HEK293T (cell line): Measurements from ENCODE around the gene C3orf22.
A peak's percentile ranks its signal among the peaks of the same experiment; 100 is the strongest.

Source experiments
- CTCF ChIA-PET: fragments of 350-600 bp; formaldehyde crosslinking; extraction: SDS; loops from one replicate; lab custom pipeline; 2021; ENCODE audit warnings: antibody characterized with exemption, inconsistent platforms; lab: Yijun Ruan, JAX
- POLR2A ChIA-PET: fragments of 350-600 bp; formaldehyde crosslinking; extraction: SDS; loops from one replicate; lab custom pipeline; 2020; ENCODE audit warnings: antibody characterized with exemption, inconsistent platforms; lab: Yijun Ruan, JAX
- DNase-seq: peaks from one replicate; pipeline ENCODE4 v3.0.0; 2012; ENCODE audit warnings: mixed read lengths; ENCODE audit errors: extremely low spot score
- ARNT ChIP-seq: fragments of 450-650 bp; IDR thresholded peaks from 2 replicates; pipeline ENCODE4 v1.6.1; 2017; ENCODE audit warnings: mild to moderate bottlenecking
- BHLHE40 ChIP-seq: fragments of 450-650 bp; IDR thresholded peaks from 2 replicates; pipeline ENCODE4 v1.6.1; 2016; ENCODE audit warnings: mild to moderate bottlenecking, moderate library complexity, borderline replicate concordance
- CTBP1 ChIP-seq: fragments of 450-650 bp; IDR thresholded peaks from 2 replicates; pipeline ENCODE4 v1.6.1; 2016; ENCODE audit warnings: borderline replicate concordance
- ELF4 ChIP-seq: fragments of 450-650 bp; IDR thresholded peaks from 2 replicates; pipeline ENCODE4 v1.6.1; 2017; ENCODE audit warnings: antibody characterized with exemption
- FOXA1 ChIP-seq: fragments of 450-650 bp; IDR thresholded peaks from 2 replicates; pipeline ENCODE4 v1.6.1; 2016; ENCODE audit warnings: mild to moderate bottlenecking
- FOXK2 ChIP-seq: fragments of 450-650 bp; IDR thresholded peaks from 2 replicates; pipeline ENCODE4 v1.6.1; 2016; ENCODE audit warnings: mild to moderate bottlenecking
- FOXM1 ChIP-seq: fragments of 450-650 bp; IDR thresholded peaks from 2 replicates; pipeline ENCODE4 v1.6.1; 2017; ENCODE audit warnings: mild to moderate bottlenecking, borderline replicate concordance
- HDGF ChIP-seq: fragments of 450-650 bp; IDR thresholded peaks from 2 replicates; pipeline ENCODE4 v1.6.1; 2017; ENCODE audit warnings: antibody characterized with exemption, borderline replicate concordance
- L3MBTL2 ChIP-seq: fragments of 450-650 bp; conservative IDR thresholded peaks from 2 replicates; pipeline ENCODE4 v1.6.1; 2016; ENCODE audit warnings: mild to moderate bottlenecking
- LEF1 ChIP-seq: fragments of 450-650 bp; IDR thresholded peaks from 2 replicates; pipeline ENCODE4 v1.6.1; 2017; ENCODE audit warnings: mild to moderate bottlenecking, borderline replicate concordance
- NFRKB ChIP-seq: fragments of 450-650 bp; IDR thresholded peaks from 2 replicates; pipeline ENCODE4 v1.6.1; 2016; ENCODE audit warnings: mild to moderate bottlenecking, moderate library complexity
- SP1 ChIP-seq: fragments of 450-650 bp; IDR thresholded peaks from 2 replicates; pipeline ENCODE4 v1.6.1; 2017
- SUZ12 ChIP-seq: fragments of 450-650 bp; IDR thresholded peaks from 2 replicates; pipeline ENCODE4 v1.6.1; 2016; ENCODE audit warnings: mild to moderate bottlenecking
- TARDBP ChIP-seq: fragments of 450-650 bp; IDR thresholded peaks from 2 replicates; pipeline ENCODE4 v1.6.1; 2016
- ZNF384 ChIP-seq: fragments of 450-650 bp; IDR thresholded peaks from 2 replicates; pipeline ENCODE4 v1.6.1; 2016
- TF ChIP-seq, protein P1 (sequence below): fragments of 450-650 bp; IDR thresholded peaks from 2 replicates; pipeline ENCODE4 v1.6.1; 2016

The C3orf22 gene

DNA sequence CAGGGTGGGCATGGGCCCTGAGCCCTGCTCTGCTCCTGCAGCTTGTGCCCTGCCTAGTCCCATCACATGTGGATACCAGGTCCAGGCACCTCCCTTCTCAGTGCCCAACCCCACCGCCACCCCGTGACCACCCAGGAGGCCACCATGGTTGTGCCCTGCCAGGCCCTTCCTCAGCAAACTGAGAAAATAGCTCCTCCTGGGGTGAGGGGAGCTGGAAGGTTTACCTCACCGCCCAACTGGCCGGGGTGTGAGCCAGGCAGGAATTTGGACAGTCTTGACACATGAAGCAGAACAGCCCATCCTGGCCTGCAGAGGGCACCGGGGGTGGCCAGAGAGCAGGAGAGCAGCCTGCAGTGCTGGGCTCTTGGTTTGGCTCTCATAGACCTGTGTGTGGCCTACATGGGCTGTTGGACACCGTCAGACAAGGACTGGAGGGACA is 11.4 kb upstream of the C3orf22 start:
- DNase-seq, result peak; percentile 10
- POLR2A ChIA-PET, result no interaction called here
- CTCF ChIA-PET, result no interaction called here
- no peak for TF ChIP-seq L3MBTL2
- no peak for TF ChIP-seq LEF1
- no peak for TF ChIP-seq ARNT
- no peak for TF ChIP-seq SP1
- no peak for TF ChIP-seq FOXK2
- TF ChIP-seq SUZ12, result no peak
- TF ChIP-seq CTBP1, result no peak
- TF ChIP-seq, protein P1, sequence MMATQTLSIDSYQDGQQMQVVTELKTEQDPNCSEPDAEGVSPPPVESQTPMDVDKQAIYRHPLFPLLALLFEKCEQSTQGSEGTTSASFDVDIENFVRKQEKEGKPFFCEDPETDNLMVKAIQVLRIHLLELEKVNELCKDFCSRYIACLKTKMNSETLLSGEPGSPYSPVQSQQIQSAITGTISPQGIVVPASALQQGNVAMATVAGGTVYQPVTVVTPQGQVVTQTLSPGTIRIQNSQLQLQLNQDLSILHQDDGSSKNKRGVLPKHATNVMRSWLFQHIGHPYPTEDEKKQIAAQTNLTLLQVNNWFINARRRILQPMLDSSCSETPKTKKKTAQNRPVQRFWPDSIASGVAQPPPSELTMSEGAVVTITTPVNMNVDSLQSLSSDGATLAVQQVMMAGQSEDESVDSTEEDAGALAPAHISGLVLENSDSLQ, result no peak

DNA sequence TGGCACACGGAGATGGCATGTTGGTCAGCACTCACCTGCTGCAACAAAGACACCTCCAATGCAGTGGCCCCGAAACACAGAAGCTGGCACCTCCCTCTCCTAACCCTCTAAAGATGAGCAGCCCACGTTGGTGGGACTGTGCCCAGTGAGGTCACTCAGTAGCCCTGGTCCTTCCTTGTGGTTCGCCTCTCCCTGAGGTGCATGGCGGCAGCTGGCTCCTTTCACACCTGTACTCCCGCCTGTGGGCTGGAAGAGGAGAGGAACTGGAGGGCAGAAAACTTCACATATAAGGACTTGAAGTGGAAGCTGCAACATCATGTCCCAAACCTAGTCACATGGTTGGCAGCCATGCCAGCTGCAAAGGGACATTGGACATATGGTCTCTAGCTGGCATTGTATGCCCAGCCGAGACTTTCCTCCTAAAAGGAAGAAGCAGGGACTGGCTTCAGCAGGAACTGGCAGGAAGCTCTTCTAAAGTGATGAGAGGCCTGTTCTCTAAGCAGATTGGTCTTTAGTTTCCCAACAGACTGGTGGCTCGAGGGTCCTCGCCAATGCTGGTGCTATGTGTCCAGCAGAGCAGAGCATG is 10.8 kb upstream of the C3orf22 start:
- DNase-seq, result no peak
- POLR2A ChIA-PET, result no interaction called here
- TF ChIP-seq LEF1 (no peak), FOXK2 (no peak), L3MBTL2 (no peak), HDGF (no peak), TARDBP (no peak), SP1 (no peak), ARNT (no peak), FOXM1 (no peak), ELF4 (no peak), BHLHE40 (no peak), FOXA1 (no peak), ZNF384 (no peak)
- CTCF ChIA-PET, result no interaction called here

- ChIA-PET POLR2A (no interaction called here), CTCF (no interaction called here)
- TF ChIP-seq CTBP1, result no peak
- TF ChIP-seq BHLHE40, result no peak
- no peak for TF ChIP-seq HDGF
- TF ChIP-seq, protein P1, result no peak
- TF ChIP-seq FOXM1, result no peak
- TF ChIP-seq SP1, result no peak
- no peak for TF ChIP-seq ARNT
- no peak for TF ChIP-seq ELF4
- TF ChIP-seq NFRKB, result no peak
- DNase-seq, result no peak
Measured at GRCh38 chr3:126568776-126569342, 10.1 kb upstream of the C3orf22 start.

- TF ChIP-seq LEF1 (no peak), CTBP1 (no peak), L3MBTL2 (no peak), FOXM1 (no peak), ARNT (no peak), SP1 (no peak), TARDBP (no peak), HDGF (no peak), BHLHE40 (no peak), SUZ12 (no peak), NFRKB (no peak), ZNF384 (no peak)
- TF ChIP-seq, protein P1, result no peak
- ChIA-PET CTCF (no interaction called here), POLR2A (no interaction called here)
- peak; percentile 6 for DNase-seq
Measured at GRCh38 chr3:126567696-126568438, 9.1 kb upstream of the C3orf22 start.

DNA sequence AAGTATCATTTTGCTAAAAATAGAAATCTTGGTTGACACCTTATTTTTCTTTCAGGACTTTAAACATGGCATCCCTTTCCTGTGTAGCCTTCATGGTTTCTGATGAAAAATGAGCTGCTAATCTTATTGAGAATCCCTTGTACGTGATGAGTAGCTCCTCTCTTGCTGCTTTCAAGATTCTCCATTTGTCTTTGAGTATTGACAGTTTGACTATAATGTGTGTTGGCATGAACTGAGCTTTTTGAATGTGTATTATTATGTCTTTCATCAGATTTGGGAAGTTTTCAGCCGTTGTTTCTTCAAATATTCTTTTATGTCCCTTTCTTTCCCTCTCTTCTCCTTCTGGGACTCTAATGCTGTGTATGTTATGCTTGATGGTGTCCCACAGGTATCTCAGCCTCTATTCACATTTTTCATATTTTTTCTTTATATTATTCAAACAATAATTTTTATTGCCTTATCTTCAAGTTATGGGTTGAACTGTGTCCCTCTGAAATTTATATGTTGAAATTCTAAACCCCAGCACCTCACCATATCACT is 4.1 kb upstream of the C3orf22 start:
- no peak for TF ChIP-seq ARNT
- no peak for TF ChIP-seq HDGF
- TF ChIP-seq ZNF384, result no peak
- no peak for TF ChIP-seq NFRKB
- no peak for TF ChIP-seq FOXA1
- TF ChIP-seq BHLHE40, result no peak
- no peak for TF ChIP-seq SP1
- no peak for TF ChIP-seq CTBP1
- no peak for TF ChIP-seq FOXM1
- no peak for TF ChIP-seq FOXK2
- no peak for TF ChIP-seq L3MBTL2
- no peak for TF ChIP-seq ELF4
- no peak for TF ChIP-seq TARDBP
- DNase-seq, result no peak
- POLR2A ChIA-PET, result no interaction called here
- CTCF ChIA-PET, result no interaction called here

- DNase-seq, result no peak
- POLR2A ChIA-PET, result no interaction called here
- CTCF ChIA-PET, result no interaction called here
- TF ChIP-seq SUZ12, result no peak
- TF ChIP-seq L3MBTL2, result no peak
- no peak for TF ChIP-seq BHLHE40
- TF ChIP-seq ARNT, result no peak
- TF ChIP-seq FOXA1, result no peak
- no peak for TF ChIP-seq NFRKB
- TF ChIP-seq HDGF, result no peak
- TF ChIP-seq FOXK2, result no peak
- TF ChIP-seq TARDBP, result no peak
- TF ChIP-seq ZNF384, result no peak
- TF ChIP-seq ELF4, result no peak
- TF ChIP-seq LEF1, result no peak
- TF ChIP-seq CTBP1, result no peak
- no peak for TF ChIP-seq SP1
- TF ChIP-seq FOXM1, result no peak
- TF ChIP-seq, protein P1, result no peak
Measured at GRCh38 chr3:126557761-126558160, 971 bp downstream of the C3orf22 start.
